ENCODE data around the gene NUDCD3.

- TF ChIP-seq CTCF (IDR thresholded peaks at IDR 0.05) (no peak), EP300 (IDR thresholded peaks at IDR 0.05) (no peak), POLR2A (IDR thresholded peaks at IDR 0.05) (no peak)
Observed at GRCh38 chr7:44383566-44383965, 106.9 kb downstream of the NUDCD3 start.

All from sigmoid colon (tissue), 4 donors.